DOHH2 (cell line): ENCODE measurements around the gene AUNIP.

Experiments used
- CTCF ChIP-seq: fragments of 200-600 bp; sonication (generic); IDR thresholded peaks from one replicate; pipeline ENCODE4 v1.5.1; 2014; ENCODE audit warnings: antibody characterized with exemption, mild to moderate bottlenecking, low read depth, low read length; ENCODE audit not compliant: poor library complexity, severe bottlenecking
- EZH2phosphoT487 ChIP-seq: fragments of 200-600 bp; sonication (generic); IDR thresholded peaks from 2 replicates; pipeline ENCODE4 v1.6.1; 2017; ENCODE audit warnings: borderline replicate concordance, mild to moderate bottlenecking, antibody characterized with exemption, low read length, moderate library complexity, mixed read lengths

GRCh38 chr1:25799352-25799934, 59.8 kb downstream of the AUNIP start:
- no peak for TF ChIP-seq CTCF
- TF ChIP-seq EZH2phosphoT487, result no peak
